Measurements from ENCODE around the gene LNPEP.

Gene LNPEP

GRCh38 chr5:97071993-97072392 is 136.1 kb downstream of the LNPEP start:
- no peak for TF ChIP-seq GLIS3 (CRISPR knock-in tag; IDR thresholded peaks at IDR 0.05)
- no peak for TF ChIP-seq ZFP3 (CRISPR knock-in tag; IDR thresholded peaks at IDR 0.05)
- no peak for TF ChIP-seq SNAI2 (CRISPR knock-in tag; IDR thresholded peaks at IDR 0.05)
- TF ChIP-seq PPARA (CRISPR knock-in tag; IDR thresholded peaks at IDR 0.05; ENCODE audit: borderline replicate concordance) = no peak
- no peak for TF ChIP-seq POU6F1 (CRISPR knock-in tag; IDR thresholded peaks at IDR 0.05; ENCODE audit: borderline replicate concordance, low read depth)
- no peak for TF ChIP-seq ZNF565 (CRISPR knock-in tag; conservative IDR thresholded peaks at IDR 0.05; ENCODE audit: low read depth)
- TF ChIP-seq, protein P1, sequence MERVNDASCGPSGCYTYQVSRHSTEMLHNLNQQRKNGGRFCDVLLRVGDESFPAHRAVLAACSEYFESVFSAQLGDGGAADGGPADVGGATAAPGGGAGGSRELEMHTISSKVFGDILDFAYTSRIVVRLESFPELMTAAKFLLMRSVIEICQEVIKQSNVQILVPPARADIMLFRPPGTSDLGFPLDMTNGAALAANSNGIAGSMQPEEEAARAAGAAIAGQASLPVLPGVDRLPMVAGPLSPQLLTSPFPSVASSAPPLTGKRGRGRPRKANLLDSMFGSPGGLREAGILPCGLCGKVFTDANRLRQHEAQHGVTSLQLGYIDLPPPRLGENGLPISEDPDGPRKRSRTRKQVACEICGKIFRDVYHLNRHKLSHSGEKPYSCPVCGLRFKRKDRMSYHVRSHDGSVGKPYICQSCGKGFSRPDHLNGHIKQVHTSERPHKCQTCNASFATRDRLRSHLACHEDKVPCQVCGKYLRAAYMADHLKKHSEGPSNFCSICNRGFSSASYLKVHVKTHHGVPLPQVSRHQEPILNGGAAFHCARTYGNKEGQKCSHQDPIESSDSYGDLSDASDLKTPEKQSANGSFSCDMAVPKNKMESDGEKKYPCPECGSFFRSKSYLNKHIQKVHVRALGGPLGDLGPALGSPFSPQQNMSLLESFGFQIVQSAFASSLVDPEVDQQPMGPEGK (CRISPR knock-in tag; IDR thresholded peaks at IDR 0.05; ENCODE audit: borderline replicate concordance) = no peak
- TF ChIP-seq CSDC2 (CRISPR knock-in tag; IDR thresholded peaks at IDR 0.05) = no peak
- no peak for TF ChIP-seq ESRRG (CRISPR knock-in tag; IDR thresholded peaks at IDR 0.05)
- no peak for ATAC-seq

DNA sequence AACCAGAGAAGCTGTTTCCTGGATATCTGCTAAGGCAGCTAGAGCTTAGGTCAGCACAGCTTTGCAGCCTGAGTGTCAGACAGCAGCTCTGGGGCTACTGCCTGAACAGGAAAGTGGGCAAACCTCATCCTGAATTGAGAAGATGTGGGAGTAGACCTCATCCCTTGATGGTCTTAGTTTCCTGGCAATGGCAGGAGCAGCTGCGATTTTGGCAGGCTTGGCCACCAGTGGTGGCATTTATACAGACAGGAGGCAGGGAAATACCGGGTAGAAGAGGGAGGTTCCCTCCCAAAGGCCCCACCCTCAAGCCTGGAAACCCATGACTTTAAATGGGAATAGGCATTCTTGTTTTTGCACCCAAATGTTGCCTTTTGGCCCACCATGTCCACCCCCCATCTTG is 136.8 kb downstream of the LNPEP start:
- TF ChIP-seq ZNF565 (CRISPR knock-in tag; conservative IDR thresholded peaks at IDR 0.05; ENCODE audit: low read depth) (no peak), PPARA (CRISPR knock-in tag; IDR thresholded peaks at IDR 0.05; ENCODE audit: borderline replicate concordance) (no peak), GLIS3 (CRISPR knock-in tag; IDR thresholded peaks at IDR 0.05) (no peak), ZFP30 (CRISPR knock-in tag; IDR thresholded peaks at IDR 0.05) (no peak), RARB (CRISPR knock-in tag; IDR thresholded peaks at IDR 0.05) (no peak), OSR1 (CRISPR knock-in tag; IDR thresholded peaks at IDR 0.05) (no peak), POU6F1 (CRISPR knock-in tag; IDR thresholded peaks at IDR 0.05; ENCODE audit: borderline replicate concordance, low read depth) (no peak), ZC3H10 (CRISPR knock-in tag; IDR thresholded peaks at IDR 0.05) (no peak), TCF4 (CRISPR knock-in tag; IDR thresholded peaks at IDR 0.05; ENCODE audit: borderline replicate concordance) (no peak), ZNF70 (CRISPR knock-in tag; IDR thresholded peaks at IDR 0.05) (no peak)
- TF ChIP-seq, protein P2, sequence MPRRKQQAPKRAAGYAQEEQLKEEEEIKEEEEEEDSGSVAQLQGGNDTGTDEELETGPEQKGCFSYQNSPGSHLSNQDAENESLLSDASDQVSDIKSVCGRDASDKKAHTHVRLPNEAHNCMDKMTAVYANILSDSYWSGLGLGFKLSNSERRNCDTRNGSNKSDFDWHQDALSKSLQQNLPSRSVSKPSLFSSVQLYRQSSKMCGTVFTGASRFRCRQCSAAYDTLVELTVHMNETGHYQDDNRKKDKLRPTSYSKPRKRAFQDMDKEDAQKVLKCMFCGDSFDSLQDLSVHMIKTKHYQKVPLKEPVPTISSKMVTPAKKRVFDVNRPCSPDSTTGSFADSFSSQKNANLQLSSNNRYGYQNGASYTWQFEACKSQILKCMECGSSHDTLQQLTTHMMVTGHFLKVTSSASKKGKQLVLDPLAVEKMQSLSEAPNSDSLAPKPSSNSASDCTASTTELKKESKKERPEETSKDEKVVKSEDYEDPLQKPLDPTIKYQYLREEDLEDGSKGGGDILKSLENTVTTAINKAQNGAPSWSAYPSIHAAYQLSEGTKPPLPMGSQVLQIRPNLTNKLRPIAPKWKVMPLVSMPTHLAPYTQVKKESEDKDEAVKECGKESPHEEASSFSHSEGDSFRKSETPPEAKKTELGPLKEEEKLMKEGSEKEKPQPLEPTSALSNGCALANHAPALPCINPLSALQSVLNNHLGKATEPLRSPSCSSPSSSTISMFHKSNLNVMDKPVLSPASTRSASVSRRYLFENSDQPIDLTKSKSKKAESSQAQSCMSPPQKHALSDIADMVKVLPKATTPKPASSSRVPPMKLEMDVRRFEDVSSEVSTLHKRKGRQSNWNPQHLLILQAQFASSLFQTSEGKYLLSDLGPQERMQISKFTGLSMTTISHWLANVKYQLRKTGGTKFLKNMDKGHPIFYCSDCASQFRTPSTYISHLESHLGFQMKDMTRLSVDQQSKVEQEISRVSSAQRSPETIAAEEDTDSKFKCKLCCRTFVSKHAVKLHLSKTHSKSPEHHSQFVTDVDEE (CRISPR knock-in tag; IDR thresholded peaks at IDR 0.05) = no peak
- ATAC-seq = no peak

GRCh38 chr5:97073420-97073819 is 137.5 kb downstream of the LNPEP start:
- no peak for TF ChIP-seq PPARA (CRISPR knock-in tag; IDR thresholded peaks at IDR 0.05; ENCODE audit: borderline replicate concordance)
- TF ChIP-seq ZC3H10 (CRISPR knock-in tag; IDR thresholded peaks at IDR 0.05) = no peak
- no peak for TF ChIP-seq ZNF70 (CRISPR knock-in tag; IDR thresholded peaks at IDR 0.05)
- no peak for TF ChIP-seq ISL1 (CRISPR knock-in tag; IDR thresholded peaks at IDR 0.05)
- TF ChIP-seq ESRRG (CRISPR knock-in tag; IDR thresholded peaks at IDR 0.05) = no peak
- no peak for TF ChIP-seq OSR1 (CRISPR knock-in tag; IDR thresholded peaks at IDR 0.05)
- TF ChIP-seq ZNF565 (CRISPR knock-in tag; conservative IDR thresholded peaks at IDR 0.05; ENCODE audit: low read depth) = no peak
- no peak for TF ChIP-seq ZFP3 (CRISPR knock-in tag; IDR thresholded peaks at IDR 0.05)
- TF ChIP-seq, protein P1 (CRISPR knock-in tag; IDR thresholded peaks at IDR 0.05; ENCODE audit: borderline replicate concordance) = no peak
- no peak for TF ChIP-seq CSDC2 (CRISPR knock-in tag; IDR thresholded peaks at IDR 0.05)
- TF ChIP-seq, protein P3, sequence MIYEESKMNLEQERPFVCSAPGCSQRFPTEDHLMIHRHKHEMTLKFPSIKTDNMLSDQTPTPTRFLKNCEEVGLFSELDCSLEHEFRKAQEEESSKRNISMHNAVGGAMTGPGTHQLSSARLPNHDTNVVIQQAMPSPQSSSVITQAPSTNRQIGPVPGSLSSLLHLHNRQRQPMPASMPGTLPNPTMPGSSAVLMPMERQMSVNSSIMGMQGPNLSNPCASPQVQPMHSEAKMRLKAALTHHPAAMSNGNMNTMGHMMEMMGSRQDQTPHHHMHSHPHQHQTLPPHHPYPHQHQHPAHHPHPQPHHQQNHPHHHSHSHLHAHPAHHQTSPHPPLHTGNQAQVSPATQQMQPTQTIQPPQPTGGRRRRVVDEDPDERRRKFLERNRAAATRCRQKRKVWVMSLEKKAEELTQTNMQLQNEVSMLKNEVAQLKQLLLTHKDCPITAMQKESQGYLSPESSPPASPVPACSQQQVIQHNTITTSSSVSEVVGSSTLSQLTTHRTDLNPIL (CRISPR knock-in tag; IDR thresholded peaks at IDR 0.05; ENCODE audit: low read depth) = no peak
- TF ChIP-seq SNAI2 (CRISPR knock-in tag; IDR thresholded peaks at IDR 0.05) = no peak
- TF ChIP-seq RARB (CRISPR knock-in tag; IDR thresholded peaks at IDR 0.05) = no peak
- TF ChIP-seq, protein P4, sequence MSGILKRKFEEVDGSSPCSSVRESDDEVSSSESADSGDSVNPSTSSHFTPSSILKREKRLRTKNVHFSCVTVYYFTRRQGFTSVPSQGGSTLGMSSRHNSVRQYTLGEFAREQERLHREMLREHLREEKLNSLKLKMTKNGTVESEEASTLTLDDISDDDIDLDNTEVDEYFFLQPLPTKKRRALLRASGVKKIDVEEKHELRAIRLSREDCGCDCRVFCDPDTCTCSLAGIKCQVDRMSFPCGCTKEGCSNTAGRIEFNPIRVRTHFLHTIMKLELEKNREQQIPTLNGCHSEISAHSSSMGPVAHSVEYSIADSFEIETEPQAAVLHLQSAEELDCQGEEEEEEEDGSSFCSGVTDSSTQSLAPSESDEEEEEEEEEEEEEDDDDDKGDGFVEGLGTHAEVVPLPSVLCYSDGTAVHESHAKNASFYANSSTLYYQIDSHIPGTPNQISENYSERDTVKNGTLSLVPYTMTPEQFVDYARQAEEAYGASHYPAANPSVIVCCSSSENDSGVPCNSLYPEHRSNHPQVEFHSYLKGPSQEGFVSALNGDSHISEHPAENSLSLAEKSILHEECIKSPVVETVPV (CRISPR knock-in tag; IDR thresholded peaks at IDR 0.05) = no peak
- TF ChIP-seq GLIS3 (CRISPR knock-in tag; IDR thresholded peaks at IDR 0.05) = no peak
- no peak for TF ChIP-seq ARNTL (CRISPR knock-in tag; IDR thresholded peaks at IDR 0.05; ENCODE audit: borderline replicate concordance, low read depth)
- no peak for TF ChIP-seq TOX (CRISPR knock-in tag; IDR thresholded peaks at IDR 0.05; ENCODE audit: borderline replicate concordance)
- TF ChIP-seq TCF4 (CRISPR knock-in tag; IDR thresholded peaks at IDR 0.05; ENCODE audit: borderline replicate concordance) = no peak
- no peak for ATAC-seq
